Activated CD4-positive, alpha-beta T cell treated with anti-CD3 and anti-CD28 coated beads for 1 hour (primary cell): ENCODE data around the gene MITF.

Experiments used
- DNase-seq: peaks from one replicate; pipeline ENCODE4 v3.0.0-alpha.2; 2020

MITF gene

GRCh38 chr3:69983546-69984265, 244.4 kb downstream of the MITF start:
- no peak for DNase-seq

DNA sequence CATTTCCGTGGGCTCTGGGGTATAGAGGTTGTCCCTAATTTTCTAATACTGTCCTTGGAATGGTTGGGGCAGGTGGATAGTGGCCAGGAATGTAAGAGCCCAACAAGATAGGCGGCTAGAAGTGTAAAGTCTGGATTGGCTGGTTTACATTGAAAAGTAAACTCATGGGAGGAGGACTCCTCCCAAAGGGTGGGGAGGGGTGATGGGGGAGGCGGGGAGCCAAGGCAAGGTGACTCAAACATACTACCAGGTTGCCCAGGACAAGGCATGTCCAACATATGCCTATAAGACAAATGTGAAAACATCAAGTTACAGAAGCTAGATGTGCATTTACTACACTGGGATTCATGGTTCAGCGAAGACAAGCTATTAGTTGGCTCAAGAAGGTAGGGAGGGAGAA, 246.0 kb downstream of the MITF start:
- DNase-seq: no peak

GRCh38 chr3:69986419-69986818, 247.2 kb downstream of the MITF start:
- DNase-seq: no peak

GRCh38 chr3:69987833-69988232, 248.6 kb downstream of the MITF start:
- DNase-seq: no peak

- no peak for DNase-seq
These were observed 254.5 kb downstream of the MITF start for GRCh38 chr3:69993757-69994156.

DNA sequence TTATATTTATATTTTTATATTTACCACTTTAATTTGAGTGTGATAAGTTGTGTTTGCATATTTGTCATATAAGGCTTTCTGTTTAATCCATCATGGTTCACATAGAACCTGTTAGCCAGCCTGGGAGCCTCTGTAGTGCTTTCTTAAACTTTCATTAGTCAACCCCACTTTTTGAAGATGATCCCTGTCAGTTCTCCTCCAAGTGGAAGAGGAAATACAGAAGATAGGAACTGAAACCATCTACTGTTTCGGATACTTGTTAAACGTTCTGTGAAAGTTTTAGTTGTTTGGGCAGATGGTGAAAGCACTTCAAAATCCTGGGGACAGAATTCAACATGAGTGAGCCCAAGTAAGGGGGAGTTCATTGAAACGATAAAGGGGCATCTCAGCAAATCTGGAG, 255.7 kb downstream of the MITF start:
- DNase-seq: no peak

- DNase-seq: no peak
These were observed 258.5 kb downstream of the MITF start for GRCh38 chr3:69997631-69998307.

GRCh38 chr3:69998759-69999139, 259.5 kb downstream of the MITF start:
- no peak for DNase-seq

DNA sequence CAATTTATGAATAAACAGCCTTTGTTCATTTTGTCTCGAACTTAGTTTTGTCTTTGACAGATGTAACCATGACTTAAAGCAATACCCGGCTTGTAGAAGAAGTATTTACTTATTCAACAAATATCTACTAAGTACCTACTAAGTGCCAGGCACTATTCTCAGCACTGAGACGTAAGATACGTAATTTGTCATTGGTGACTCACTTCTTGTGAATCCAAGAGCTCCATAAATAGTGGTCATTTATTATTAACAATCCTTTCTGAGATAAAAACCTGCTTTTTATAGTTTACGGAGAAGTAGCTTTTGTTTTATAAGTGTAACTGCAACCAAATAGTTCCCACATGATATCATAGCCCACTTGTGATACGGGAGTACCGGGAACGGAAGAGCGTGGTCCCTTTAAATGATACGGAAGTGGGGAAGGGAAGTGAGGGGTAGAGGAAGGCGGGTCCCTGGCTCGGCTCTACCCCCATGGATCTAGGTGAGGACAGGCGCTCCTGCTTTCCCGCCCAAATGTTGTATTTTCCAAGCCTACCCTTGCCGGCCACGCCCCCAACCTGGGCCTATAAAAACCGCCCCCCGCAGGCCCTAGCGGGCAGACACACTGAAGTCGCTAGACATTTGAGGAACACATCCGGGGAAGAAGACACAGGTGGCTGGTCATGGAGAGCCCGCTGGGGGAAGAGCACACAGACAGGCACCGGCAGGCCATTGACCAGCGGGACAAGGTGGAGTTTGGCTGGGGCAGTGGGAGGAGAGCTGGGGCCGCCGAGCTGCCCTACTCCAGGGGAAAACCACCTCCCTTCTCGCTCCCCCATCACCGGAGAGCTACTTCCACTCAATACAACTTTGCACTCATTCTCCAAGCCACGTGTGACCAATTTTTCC, 260.1 kb downstream of the MITF start, which contains the start of gene SAMMSON:
TSS of gene SAMMSON (plus strand) at position 594 of the 888 bp plus-strand sequence.
- no peak for DNase-seq

DNA sequence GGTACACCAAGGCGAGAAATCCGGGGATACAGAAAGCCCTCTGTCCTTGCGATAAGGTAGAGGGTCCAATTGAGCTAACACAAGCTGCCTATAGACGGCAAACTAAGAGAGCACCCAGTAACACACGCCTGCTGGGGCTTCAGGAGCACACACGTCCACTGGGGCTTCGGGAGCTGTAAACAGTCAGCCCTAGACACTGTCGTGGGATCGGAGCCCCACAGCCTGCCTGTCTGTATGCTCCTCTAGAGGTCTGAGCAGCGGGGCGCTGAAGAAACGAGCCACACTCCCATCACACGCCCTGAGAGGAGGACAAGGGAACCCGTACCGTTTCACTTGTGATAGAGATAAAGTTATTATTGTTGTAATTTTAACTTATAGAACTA, 260.8 kb downstream of the MITF start:
- DNase-seq: no peak

- DNase-seq: no peak
These were observed 261.4 kb downstream of the MITF start for GRCh38 chr3:70000563-70001081.

- no peak for DNase-seq
These were observed 263.9 kb downstream of the MITF start for GRCh38 chr3:70003119-70003518.

GRCh38 chr3:70006089-70006488, 266.8 kb downstream of the MITF start:
- DNase-seq: no peak

DNA sequence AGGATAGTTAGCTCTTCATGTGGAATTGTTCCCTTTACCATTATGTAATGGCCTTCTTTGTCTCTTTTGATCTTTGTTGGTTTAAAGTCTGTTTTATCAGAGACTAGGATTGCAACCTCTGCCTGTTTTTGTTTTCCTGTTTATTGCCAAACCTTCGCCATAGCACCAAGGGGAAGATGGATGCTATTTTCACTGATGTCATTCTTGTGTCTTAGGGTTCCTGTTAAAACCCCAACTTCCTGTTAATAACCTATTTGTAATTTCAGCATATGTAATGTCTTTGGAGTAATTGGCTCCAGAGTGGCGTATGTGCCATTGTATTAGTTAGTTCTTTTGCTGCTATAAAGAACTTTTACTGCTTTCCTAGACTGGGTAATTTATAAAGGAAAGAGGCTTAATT, 271.1 kb downstream of the MITF start:
- no peak for DNase-seq

DNA sequence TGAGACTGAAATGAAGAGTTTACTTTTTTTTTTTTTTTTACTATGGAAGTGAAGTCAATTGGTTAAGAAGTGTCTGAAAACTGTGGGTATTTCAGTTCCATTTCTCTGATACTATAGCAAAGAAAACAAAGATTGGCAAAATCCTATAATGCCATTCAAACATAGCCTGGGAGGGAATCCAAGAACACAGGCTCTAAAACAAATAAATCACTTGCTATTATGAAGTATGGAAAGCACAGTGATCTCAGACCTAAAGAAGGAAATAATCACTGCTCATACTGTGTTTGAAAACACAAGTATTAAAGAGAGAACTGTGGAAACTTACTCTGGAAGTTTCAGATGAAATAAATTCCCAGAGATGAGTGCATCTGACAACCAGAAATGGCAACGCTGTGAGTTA, 272.3 kb downstream of the MITF start:
- DNase-seq: no peak
